Body of pancreas (tissue), 4 donors: ENCODE results near the gene MPHOSPH9. TPM values are rescaled to one million over a fixed set of nuclear protein-coding genes. Genes with fewer than 3 reads are reported as not detected.
"Not testable (repeated sequence)": the region's sequence is repeated elsewhere in the genome, so short reads cannot be mapped to it uniquely, and the experiment has no call there.

ENCODE experiments used
- ATAC-seq: fragments of 150-250 bp; one replicate; pipeline ENCODE4 v1.9.1; 2016
- DNase-seq, 4 donors: peaks; one replicate each; pipeline ENCODE4 v3.0.0-alpha.2; 2019
- H3K27ac ChIP-seq, 4 donors: fragments of 200-600 bp; sonication (generic); 1 replicate in 3 of 4; 2 replicates in 1 of 4; pipeline versions ENCODE4 v1.5.1 to v1.6.1; 2016 to 2019; ENCODE audit warnings: mild to moderate bottlenecking in 1 of 4, mixed read lengths in 1 of 4, moderate library complexity in 1 of 4
- H3K27me3 ChIP-seq, 2 donors: fragments of 200-600 bp; sonication (generic); one replicate each; pipeline ENCODE4 v1.6.0; 2016; ENCODE audit warnings: mild to moderate bottlenecking in 1 of 2
- H3K36me3 ChIP-seq, 2 donors: fragments of 200-600 bp; sonication (generic); replicated peaks in 1 of 2; 2 replicates each; pipeline ENCODE4 v1.5.1; 2016; ENCODE audit warnings: low read depth in 2 of 2; ENCODE audit not compliant: insufficient read depth in 1 of 2
- H3K4me1 ChIP-seq: fragments of 200-600 bp; sonication (generic); one replicate; pipeline ENCODE4 v1.6.0; 2016
- H3K4me3 ChIP-seq, 2 donors: fragments of 200-600 bp; sonication (generic); 1 replicate in 1 of 2; 2 replicates in 1 of 2; pipeline ENCODE4 v1.5.1; 2016 to 2019
- H3K9me3 ChIP-seq, 3 donors: fragments of 200-600 bp; sonication (generic); 1 replicate in 2 of 3; 2 replicates in 1 of 3; pipeline ENCODE4 v1.5.1; 2016
- POLR2A ChIP-seq, 3 donors: fragments of 450-650 bp; IDR thresholded peaks; one replicate each; pipeline ENCODE4 v1.6.1; 2016; ENCODE audit warnings: antibody characterized with exemption in 3 of 3, mild to moderate bottlenecking in 2 of 3
- WGBS, 2 donors: methylation state at CpG; one replicate each; pipeline ENCODE4 v1.1.5; 2017; 5-methylcytosine and 5-hydroxymethylcytosine counted together
- intact Hi-C: fragments of 100-400 bp; cut with DNase I; formaldehyde crosslinking; loops from one replicate; pipeline ENCODE4 v1.15.1; 2023
- total RNA-seq, 2 donors: library from RNA; depleted of rRNA; stranded (reverse); fragments of >200 nt; gene quantifications; one replicate each; pipeline ENCODE4 v1.1.0, GENCODE V29; 2016
- TF ChIP-seq, protein P1 (sequence below), 7 experiments: fragments of 450-650 bp in 4 of 7; fragments of 200-600 bp in 3 of 7; sonication (generic) in 3 of 7; IDR thresholded peaks; one replicate each; pipeline ENCODE4 v1.5.1; 2016 to 2019; ENCODE audit warnings: antibody characterized with exemption in 7 of 7

The MPHOSPH9 gene
- total RNA-seq, 2 donors from 2014 or later = 13.5 to 42.5 TPM

DNA sequence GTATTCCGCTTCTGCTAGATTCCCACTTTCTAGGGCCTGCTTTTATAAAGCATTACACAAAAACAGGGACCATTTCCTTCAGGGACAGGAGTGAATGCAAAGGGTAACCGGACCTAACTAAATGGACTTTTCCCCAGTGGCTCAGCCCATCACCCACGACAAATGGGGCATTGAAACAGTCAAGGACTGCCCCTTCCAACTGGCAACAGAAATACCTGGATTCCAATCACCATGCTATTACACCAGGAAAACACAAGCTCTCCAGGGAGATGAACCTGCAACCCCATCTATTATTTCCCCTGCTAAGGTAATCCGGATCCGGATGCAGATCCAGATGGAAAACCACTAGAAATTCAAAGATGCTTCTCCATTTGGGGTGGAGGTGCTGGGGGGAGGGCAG is 1.0 kb downstream of the MPHOSPH9 start:
- Histone ChIP-seq H3K27me3 (no peaks in the 10 kb centered on the region), H3K27ac (peak overlapping the region in 3 of 4 donors; percentile 79 to 91 (median 86)), H3K4me3 (peak overlapping the region in 1 of 2 donors; percentile 51), H3K4me1 (peaks cover 21% of the 10 kb centered on the region), H3K9me3 (no peaks in the 10 kb centered on the region), H3K36me3 (no peaks in the 10 kb centered on the region)
- no peak for TF ChIP-seq POLR2A (IDR thresholded peaks at IDR 0.05)
- TF ChIP-seq, protein P1, sequence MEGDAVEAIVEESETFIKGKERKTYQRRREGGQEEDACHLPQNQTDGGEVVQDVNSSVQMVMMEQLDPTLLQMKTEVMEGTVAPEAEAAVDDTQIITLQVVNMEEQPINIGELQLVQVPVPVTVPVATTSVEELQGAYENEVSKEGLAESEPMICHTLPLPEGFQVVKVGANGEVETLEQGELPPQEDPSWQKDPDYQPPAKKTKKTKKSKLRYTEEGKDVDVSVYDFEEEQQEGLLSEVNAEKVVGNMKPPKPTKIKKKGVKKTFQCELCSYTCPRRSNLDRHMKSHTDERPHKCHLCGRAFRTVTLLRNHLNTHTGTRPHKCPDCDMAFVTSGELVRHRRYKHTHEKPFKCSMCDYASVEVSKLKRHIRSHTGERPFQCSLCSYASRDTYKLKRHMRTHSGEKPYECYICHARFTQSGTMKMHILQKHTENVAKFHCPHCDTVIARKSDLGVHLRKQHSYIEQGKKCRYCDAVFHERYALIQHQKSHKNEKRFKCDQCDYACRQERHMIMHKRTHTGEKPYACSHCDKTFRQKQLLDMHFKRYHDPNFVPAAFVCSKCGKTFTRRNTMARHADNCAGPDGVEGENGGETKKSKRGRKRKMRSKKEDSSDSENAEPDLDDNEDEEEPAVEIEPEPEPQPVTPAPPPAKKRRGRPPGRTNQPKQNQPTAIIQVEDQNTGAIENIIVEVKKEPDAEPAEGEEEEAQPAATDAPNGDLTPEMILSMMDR (IDR thresholded peaks at IDR 0.05) = no peak
- no peak for DNase-seq
- no peak for ATAC-seq
- intact Hi-C loops = no loop called here
- 17 to 22% methylated on average over 5 of the region's 5 CpGs for WGBS, 2 donors

DNA sequence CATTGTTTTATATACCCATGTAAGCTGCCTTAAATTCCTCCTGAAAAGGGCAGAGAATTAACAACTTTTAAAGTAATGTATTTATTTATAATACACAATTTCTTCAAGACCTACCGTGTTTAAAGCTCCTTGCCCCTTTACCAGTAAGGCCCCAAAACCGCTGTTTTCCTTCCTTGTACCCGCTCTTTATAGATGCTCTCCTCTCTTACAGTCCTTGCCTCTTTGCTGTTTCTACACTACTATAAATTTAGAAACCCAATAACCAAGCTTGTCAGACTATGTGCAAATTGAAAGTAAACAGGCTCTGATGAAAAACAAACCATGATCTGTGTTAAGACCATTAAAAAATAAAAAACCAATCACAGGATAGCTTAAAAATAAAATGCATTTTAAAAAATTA is 3.9 kb downstream of the MPHOSPH9 start:
- ATAC-seq = no peak
- Histone ChIP-seq H3K4me3 (no peak overlapping the region), H3K27me3 (no peaks in the 10 kb centered on the region), H3K27ac (no peak overlapping the region), H3K9me3 (no peaks in the 10 kb centered on the region), H3K4me1 (peaks cover 7% of the 10 kb centered on the region), H3K36me3 (no peaks in the 10 kb centered on the region)
- intact Hi-C loops = no loop called here
- DNase-seq = no peak
- TF ChIP-seq, protein P1 (IDR thresholded peaks at IDR 0.05) = no peak
- WGBS, 2 donors = 66 to 93% methylated on average over 3 of the region's 3 CpGs

DNA sequence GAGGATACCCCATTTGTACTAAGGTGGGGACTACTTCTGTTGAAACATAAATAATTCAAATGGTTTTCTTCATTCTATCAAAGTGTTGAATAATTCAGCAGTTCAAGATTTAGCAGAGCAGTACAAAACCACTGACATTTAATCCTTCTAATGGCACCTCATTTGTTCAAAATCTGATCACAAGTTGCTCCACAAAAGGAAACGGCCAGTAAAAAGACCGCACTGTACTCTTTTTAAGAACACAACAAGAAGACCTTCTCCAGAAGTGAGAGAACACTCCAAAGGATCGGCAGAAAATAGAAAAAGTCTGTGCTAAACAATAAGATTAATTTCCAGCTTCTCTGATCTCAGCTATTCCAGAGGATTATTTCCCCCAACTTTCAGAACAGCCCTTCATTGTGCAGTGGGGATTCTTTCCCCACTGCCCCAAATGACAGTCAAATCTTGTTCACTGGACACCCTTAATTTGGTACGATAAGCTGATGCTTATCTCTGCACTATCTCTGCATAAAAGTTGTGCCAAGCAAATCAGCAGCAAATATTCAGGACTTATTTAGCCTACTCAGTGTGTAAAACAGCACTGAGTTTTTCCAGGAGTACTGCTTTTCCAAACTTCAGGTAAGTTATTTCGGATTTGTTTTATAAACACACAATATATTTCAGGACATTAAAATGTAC is 5.2 kb downstream of the MPHOSPH9 start:
- Histone ChIP-seq H3K36me3 (no peaks in the 10 kb centered on the region), H3K9me3 (no peaks in the 10 kb centered on the region), H3K27ac (no peak overlapping the region), H3K4me1 (peaks cover 6% of the 10 kb centered on the region), H3K4me3 (no peak overlapping the region), H3K27me3 (no peaks in the 10 kb centered on the region)
- ATAC-seq (no peak), DNase-seq (no peak)
- no peak for TF ChIP-seq POLR2A (IDR thresholded peaks at IDR 0.05)
- TF ChIP-seq, protein P1 (IDR thresholded peaks at IDR 0.05) = no peak
- WGBS, 2 donors = 52 to 53% methylated on average over 5 of the region's 5 CpGs
- intact Hi-C loops = no loop called here

GRCh38 chr12:123225443-123225842 is 7.5 kb downstream of the MPHOSPH9 start:
- Histone ChIP-seq H3K27me3 (no peaks in the 10 kb centered on the region), H3K4me3 (no peak overlapping the region), H3K4me1 (no peaks in the 10 kb centered on the region), H3K36me3 (peaks cover 0 to 1% of the 10 kb centered on the region in 2 donors), H3K27ac (no peak overlapping the region), H3K9me3 (no peaks in the 10 kb centered on the region)
- DNase-seq (no peak), ATAC-seq (no peak)
- intact Hi-C loops = no loop called here
- 80 to 92% methylated on average over 2 of the region's 2 CpGs for WGBS, 2 donors
- TF ChIP-seq, protein P1 (IDR thresholded peaks at IDR 0.05) = no peak
- TF ChIP-seq POLR2A (IDR thresholded peaks at IDR 0.05) = no peak

DNA sequence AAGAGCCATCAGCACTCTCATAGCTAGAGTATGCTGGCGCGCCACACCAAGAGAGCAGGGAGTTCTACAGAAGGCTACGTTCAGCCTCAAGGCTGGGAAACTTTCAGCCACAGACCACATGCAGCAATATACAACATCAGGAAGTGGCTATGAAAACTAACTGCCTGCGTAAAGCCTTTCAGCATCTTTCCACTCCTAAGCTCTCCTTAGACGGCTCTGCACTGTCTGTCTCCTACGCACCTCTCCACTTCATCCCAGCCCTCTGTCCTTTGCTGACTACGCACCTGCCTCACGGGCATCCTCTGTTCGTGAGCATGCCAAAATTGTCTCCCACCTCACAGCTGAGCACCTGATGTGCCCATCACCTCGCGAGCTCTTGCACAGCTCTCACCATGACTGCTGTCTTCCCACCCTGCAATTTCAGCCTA is 9.7 kb downstream of the MPHOSPH9 start:
- DNase-seq (no peak), ATAC-seq (no peak)
- 84 to 94% methylated on average over 11 of the region's 11 CpGs for WGBS, 2 donors
- Histone ChIP-seq H3K36me3 (peaks cover 0 to 1% of the 10 kb centered on the region in 2 donors), H3K4me3 (no peak overlapping the region), H3K27me3 (no peaks in the 10 kb centered on the region), H3K4me1 (no peaks in the 10 kb centered on the region), H3K27ac (no peak overlapping the region), H3K9me3 (no peaks in the 10 kb centered on the region)
- intact Hi-C loops = no loop called here
- TF ChIP-seq, protein P1 (IDR thresholded peaks at IDR 0.05) = no peak
- TF ChIP-seq POLR2A (IDR thresholded peaks at IDR 0.05) = no peak

- ATAC-seq, intact Hi-C loops, DNase-seq, H3K27me3 ChIP-seq, H3K4me1 ChIP-seq, H3K9me3 ChIP-seq, H3K4me3 ChIP-seq, H3K36me3 ChIP-seq, H3K27ac ChIP-seq: not testable (repeated sequence)
- 94 to 98% methylated on average over 7 of the region's 7 CpGs for WGBS, 2 donors
Measured at GRCh38 chr12:123207815-123208214, 25.1 kb downstream of the MPHOSPH9 start.

DNA sequence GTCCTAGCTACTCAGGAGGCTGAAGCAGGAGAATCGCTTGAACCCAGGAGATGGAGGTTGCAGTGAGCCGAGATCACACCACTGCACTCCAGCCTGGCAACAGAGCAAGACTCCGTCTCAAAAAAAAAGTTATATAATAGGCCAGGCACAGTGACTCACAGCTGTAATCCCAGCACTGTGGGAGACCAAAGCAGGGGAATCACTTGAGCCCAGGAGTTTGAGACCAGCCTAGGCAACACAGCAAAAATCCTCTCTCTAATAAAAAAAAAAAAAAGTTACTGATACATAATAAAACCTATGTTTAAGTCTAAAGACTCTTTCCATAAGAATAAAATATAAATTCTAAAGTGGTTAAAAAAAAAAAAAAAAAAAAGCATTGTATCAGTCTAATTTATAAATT is 26.1 kb downstream of the MPHOSPH9 start:
- 70 to 95% methylated on average over 3 of the region's 3 CpGs for WGBS, 2 donors
- H3K4me1 ChIP-seq = not testable (repeated sequence)

More for the DNA sequence above, 26.1 kb downstream of the MPHOSPH9 start:
- H3K4me3 ChIP-seq, H3K9me3 ChIP-seq, H3K27ac ChIP-seq, ATAC-seq, DNase-seq, H3K27me3 ChIP-seq, intact Hi-C loops, H3K36me3 ChIP-seq: not testable (repeated sequence)
